Activated gamma-delta T cell treated with Interleukin-2 at 50 U/mL for 16 hours (primary cell): Measurements from ENCODE around the gene WNK1.

Experiments
- DNase-seq: peaks from one replicate; pipeline ENCODE4 v3.0.0-alpha.2; 2020

WNK1 gene

DNA sequence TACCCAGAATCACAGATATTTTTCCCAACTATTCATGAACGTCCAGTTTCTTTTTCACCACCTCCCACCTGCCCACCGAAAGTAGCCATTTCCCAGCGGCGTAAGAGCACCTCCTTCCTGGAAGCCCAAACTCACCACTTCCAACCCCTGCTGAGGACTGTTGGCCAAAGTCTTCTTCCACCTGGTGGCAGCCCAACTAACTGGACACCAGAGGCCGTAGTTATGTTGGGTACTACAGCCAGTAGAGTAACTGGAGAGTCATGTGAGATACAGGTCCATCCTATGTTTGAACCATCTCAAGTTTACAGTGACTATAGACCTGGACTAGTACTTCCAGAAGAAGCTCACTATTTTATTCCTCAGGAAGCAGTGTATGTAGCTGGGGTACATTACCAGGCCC lies 115.5 kb downstream of the WNK1 start:
- no peak for DNase-seq

DNA sequence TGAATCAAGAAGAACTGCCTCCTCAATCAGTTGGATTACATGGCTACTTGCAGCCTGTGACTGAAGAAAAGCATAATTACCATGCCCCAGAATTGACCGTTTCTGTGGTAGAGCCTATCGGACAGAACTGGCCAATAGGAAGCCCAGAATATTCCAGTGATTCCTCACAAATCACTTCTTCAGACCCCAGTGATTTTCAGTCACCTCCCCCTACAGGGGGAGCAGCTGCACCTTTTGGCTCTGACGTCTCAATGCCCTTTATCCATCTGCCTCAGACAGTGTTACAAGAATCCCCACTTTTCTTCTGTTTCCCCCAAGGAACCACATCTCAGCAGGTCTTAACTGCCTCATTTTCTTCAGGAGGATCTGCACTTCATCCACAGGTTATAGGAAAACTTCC lies 116.3 kb downstream of the WNK1 start:
- no peak for DNase-seq

- no peak for DNase-seq
These were observed 118.0 kb downstream of the WNK1 start for GRCh38 chr12:870378-870777.

GRCh38 chr12:873954-874353 lies 121.6 kb downstream of the WNK1 start:
- no peak for DNase-seq

- no peak for DNase-seq
These were observed 127.3 kb downstream of the WNK1 start for GRCh38 chr12:879641-880040.

DNA sequence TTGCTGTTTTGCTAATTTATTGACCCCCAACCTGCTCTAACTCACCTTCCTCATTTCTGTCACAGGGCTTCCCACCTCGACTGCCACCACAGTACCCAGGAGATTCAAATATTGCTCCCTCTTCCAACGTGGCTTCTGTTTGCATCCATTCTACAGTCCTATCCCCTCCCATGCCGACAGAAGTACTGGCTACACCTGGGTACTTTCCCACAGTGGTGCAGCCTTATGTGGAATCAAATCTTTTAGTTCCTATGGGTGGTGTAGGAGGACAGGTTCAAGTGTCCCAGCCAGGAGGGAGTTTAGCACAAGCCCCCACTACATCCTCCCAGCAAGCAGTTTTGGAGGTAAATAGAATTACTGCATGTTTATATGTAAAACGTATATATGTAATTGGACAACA lies 128.3 kb downstream of the WNK1 start:
- no peak for DNase-seq

DNA sequence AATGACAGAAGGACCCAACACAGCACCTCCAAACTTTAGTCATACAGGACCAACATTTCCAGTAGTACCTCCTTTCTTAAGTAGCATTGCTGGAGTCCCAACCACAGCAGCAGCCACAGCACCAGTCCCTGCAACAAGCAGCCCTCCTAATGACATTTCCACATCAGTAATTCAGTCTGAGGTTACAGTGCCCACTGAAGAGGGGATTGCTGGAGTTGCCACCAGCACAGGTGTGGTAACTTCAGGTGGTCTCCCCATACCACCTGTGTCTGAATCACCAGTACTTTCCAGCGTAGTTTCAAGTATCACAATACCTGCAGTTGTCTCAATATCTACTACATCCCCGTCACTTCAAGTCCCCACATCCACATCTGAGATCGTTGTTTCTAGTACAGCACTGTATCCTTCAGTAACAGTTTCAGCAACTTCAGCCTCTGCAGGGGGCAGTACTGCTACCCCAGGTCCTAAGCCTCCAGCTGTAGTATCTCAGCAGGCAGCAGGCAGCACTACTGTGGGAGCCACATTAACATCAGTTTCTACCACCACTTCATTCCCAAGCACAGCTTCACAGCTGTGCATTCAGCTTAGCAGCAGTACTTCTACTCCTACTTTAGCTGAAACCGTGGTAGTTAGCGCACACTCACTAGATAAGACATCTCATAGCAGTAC lies 132.5 kb downstream of the WNK1 start:
- DNase-seq, result no peak

DNA sequence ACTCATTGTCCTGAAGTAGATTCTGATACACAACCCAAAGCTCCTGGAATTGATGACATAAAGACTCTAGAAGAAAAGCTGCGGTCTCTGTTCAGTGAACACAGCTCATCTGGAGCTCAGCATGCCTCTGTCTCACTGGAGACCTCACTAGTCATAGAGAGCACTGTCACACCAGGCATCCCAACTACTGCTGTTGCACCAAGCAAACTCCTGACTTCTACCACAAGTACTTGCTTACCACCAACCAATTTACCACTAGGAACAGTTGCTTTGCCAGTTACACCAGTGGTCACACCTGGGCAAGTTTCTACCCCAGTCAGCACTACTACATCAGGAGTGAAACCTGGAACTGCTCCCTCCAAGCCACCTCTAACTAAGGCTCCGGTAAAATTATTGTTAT lies 133.3 kb downstream of the WNK1 start:
- no peak for DNase-seq

GRCh38 chr12:886206-886605 lies 133.8 kb downstream of the WNK1 start:
- no peak for DNase-seq

- no peak for DNase-seq
These were observed 141.8 kb downstream of the WNK1 start for GRCh38 chr12:894226-894625.

- DNase-seq, result no peak
These were observed 143.7 kb downstream of the WNK1 start for GRCh38 chr12:896031-896430.

- no peak for DNase-seq
These were observed 145.0 kb downstream of the WNK1 start for GRCh38 chr12:897386-897785.

GRCh38 chr12:902581-902980 lies 150.2 kb downstream of the WNK1 start:
- DNase-seq, result no peak

GRCh38 chr12:903055-903454 lies 150.7 kb downstream of the WNK1 start:
- DNase-seq, result no peak

DNA sequence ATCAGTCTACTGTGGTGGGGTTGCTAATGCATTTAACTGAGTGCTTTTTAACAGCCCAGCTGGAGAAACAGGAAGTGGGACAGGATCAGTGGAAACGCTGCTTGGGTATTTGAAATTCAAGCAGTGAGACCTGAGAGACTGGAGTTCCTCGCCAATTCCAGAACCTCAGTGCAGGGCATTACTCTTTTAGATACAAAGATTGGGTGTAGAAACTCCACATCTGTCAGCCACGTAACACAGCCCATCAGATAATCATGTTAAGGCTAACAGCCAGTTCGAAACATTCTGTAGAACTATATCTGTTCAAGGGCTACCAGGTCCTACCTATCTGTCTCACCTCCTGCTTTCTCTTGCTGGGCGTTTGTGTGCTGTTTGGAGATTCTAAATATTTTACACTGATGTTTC lies 151.6 kb downstream of the WNK1 start:
- no peak for DNase-seq

DNA sequence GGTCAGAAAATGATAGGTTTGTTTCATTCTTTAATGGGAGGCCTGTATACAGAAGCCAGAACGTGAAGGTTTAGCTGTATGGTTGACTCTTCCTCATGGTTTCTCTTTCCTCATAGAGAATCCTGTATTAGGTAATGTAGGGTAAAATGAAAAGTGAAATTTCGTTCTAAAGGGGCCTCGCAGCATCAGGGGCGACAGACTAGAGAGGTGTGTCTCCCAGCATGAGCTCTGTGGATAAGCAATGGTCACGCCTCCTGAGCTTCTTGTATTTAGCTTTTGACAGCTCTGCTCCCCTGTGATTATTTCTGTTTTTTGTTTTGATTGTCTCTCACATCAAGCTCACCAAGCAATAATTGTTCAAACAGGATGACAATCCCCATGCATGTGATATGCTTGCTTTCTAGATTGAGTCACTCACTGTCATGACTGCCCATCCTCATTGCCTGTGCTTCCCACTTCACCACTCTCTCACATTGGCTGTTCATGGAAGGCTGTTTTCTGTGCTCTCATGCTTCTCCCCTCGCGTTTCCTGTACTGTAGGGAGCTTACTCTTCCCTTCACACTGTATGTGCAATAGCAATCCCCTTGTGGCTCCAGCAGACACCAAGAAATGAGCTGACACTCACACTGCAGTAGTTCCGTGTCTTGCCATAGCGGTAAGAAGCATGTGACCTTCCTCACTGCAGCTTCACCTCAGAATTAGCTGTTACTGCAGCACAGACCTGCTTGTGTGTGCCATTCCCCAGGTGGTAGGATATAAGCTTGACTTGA lies 153.1 kb downstream of the WNK1 start:
- no peak for DNase-seq

DNA sequence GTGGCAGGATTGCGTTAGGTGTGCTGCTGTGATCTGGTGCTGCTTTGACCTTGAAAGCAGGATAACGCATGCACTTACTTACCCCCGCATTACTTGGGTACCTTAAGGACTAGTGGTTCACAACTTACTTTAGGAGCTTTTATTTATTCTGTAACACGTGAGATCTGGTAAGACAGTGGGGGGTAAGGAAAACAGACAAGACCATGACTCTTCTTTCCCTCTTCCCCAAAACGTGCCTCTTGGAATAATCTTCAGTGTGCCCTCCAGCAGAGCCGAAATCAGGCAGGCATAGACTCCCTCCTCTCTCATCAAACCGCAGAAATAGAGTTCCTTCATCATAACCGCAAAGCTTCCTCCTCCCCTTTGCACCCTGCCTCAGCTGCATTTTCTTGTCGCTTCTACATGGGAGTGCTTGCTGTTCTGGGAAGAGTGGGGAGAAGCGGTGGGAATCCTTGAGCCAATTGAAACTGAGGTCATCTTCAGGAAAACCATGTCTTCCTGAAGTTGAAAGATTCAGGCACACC lies 153.7 kb downstream of the WNK1 start:
- DNase-seq, result no peak

DNA sequence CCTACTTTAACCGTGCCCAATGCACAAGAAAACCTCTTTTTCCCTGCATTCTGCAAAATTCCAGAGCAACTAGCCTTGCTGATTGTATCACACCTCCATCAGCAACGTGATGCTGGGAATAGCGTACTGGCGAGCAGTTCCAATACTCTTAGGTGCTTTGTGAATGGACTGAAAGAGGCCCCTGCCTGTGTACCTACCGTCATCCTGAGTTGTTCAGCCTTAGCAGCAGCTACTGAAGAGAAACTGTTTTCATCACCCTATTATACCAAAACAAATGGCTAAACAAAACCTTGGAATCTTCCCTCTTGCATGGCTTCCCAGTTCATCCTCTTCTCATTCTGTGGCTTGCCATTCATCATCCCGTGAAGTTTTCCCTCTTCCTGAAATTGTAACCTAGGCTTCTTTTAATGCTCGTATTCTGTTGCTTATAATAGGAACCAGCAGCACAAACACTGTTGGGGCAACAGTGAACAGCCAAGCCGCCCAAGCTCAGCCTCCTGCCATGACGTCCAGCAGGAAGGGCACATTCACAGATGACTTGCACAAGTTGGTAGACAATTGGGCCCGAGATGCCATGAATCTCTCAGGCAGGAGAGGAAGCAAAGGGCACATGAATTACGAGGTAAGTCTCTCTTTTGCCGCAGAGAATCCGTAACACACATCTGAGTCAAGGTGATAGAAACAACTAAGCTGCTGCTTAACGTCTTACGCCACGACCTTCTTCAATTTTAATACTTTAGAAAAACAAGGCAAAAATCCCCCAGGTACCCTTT lies 155.2 kb downstream of the WNK1 start:
- DNase-seq, result no peak

- no peak for DNase-seq
These were observed 157.5 kb downstream of the WNK1 start for GRCh38 chr12:909861-910260.

GRCh38 chr12:910416-910815 lies 158.0 kb downstream of the WNK1 start:
- DNase-seq, result no peak

DNA sequence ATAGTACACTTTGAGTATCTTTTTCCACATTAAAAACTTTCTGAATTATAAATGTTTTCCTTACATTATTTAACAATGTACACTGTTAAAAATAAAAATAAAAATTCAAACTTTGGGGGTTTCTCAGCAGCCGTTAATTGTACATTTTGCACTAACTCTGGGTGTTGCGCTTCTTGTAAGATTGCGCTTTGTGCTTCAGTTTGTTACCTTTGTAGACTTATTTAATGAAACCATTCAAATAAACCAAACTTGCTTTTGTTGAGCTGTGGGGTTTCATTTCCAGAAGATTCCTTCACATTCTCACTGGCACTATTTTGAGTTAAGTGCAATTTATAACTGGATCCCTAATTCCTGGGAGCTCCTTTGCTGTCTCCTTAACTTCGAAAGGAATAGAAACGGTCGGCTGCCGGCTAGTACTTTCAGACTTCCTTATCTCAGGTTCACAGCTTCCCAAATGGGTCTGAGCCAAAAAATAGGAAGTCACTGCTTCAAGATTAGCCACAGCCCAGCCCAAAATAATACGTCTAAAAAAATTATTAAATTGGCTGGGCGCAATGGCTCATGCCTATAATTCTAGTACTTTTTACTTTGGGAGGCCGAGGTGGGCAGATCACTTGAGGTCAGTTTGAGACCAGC lies 158.9 kb downstream of the WNK1 start:
- no peak for DNase-seq

DNA sequence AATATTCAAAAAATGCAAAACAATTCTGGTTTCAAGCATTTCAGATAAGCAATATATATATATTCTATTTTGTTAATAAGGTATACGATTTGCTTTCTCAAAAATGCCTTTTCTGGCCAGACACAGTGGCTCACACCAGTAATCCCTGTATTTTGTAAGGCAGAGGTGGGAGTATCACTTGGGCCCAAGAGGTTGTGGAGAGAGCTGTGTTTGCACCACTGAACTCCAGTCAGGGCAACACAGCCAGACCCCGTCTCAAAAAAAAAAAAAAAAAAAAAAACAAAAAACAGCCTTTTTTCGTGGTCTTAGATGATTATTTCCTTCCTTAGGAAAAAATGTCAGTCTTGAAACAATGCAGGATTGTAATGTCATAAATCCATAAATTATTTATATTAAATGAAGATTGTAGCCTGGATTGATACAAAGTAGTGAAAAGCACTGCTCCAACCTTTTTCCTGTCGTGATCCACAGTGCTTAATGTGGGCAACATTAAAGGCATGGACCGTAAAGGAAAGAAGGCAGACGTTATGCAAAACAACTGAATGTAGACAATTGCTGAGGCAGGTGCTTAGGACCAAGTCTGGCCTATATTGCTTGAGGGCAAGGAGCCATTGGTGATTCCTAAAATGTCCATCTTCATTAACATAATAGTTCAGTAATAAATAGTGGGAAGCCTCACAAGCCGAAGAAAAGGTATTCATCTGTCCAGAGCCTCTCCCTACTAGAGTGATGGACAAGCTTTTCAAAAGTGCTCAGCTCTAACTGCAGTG lies 160.3 kb downstream of the WNK1 start:
- DNase-seq, result no peak
